Stimulated activated CD8-positive, alpha-beta memory T cell treated with anti-CD3 and anti-CD28 coated beads, Interleukin-4, amount 100 ng/mL, for 24 hours (primary cell): ENCODE measurements around the gene OCA2.
"Not testable (repeated sequence)": the region's sequence is repeated elsewhere in the genome, so short reads cannot be mapped to it uniquely, and the experiment has no call there.

Experiments used
- DNase-seq: peaks from one replicate; pipeline ENCODE4 v3.0.0-alpha.2; 2020; ENCODE audit warnings: low read depth

OCA2 gene

GRCh38 chr15:27722102-27722501 lies 377.0 kb downstream of the OCA2 start:
- no peak for DNase-seq

GRCh38 chr15:27714675-27715074 lies 384.4 kb downstream of the OCA2 start:
- DNase-seq = no peak

- not testable (repeated sequence) for DNase-seq
Observed at GRCh38 chr15:27713850-27714249, 385.3 kb downstream of the OCA2 start.

GRCh38 chr15:27707257-27707656 lies 391.9 kb downstream of the OCA2 start:
- DNase-seq = no peak

- DNase-seq = no peak
Observed at GRCh38 chr15:27706300-27706699, 392.8 kb downstream of the OCA2 start.

- DNase-seq = no peak
Observed at GRCh38 chr15:27705056-27705455, 394.1 kb downstream of the OCA2 start.
